ENCODE measurements around the gene CLTB. TPM values are rescaled to one million over a fixed set of nuclear protein-coding genes. Genes with fewer than 3 reads are reported as not detected.

The CLTB gene
- total RNA-seq, 1 experiment from 2014 or later, result 58.6 TPM

GRCh38 chr5:176369934-176370711, 46.2 kb downstream of the CLTB start:
- Histone ChIP-seq H3K27ac (ENCODE audit: low read depth, low read length) (no peak overlapping the region), H3K27me3 (ENCODE audit: insufficient read depth, low read length) (no peaks in the 10 kb centered on the region), H3K9ac (ENCODE audit: low read length) (no peak overlapping the region), H3K36me3 (ENCODE audit: control insufficient read depth in 1 of 2, insufficient read depth in 2 of 2, low read length in 2 of 2) (no peaks in the 10 kb centered on the region), H4K20me1 (ENCODE audit: insufficient read depth) (no peaks in the 10 kb centered on the region), H3K9me3 (ENCODE audit: control insufficient read depth in 1 of 2, insufficient read depth in 1 of 2, low read depth in 1 of 2, low read length in 2 of 2) (no peaks in the 10 kb centered on the region), H3K4me3 (replicated peaks in 1 of 2; ENCODE audit: low read depth in 1 of 2, low read length in 2 of 2) (no peak overlapping the region), H2AFZ (ENCODE audit: low read depth, low read length, poor library complexity, severe bottlenecking) (no peak overlapping the region), H3K4me1 (ENCODE audit: control insufficient read depth in 1 of 2, insufficient read depth in 2 of 2, low read length in 2 of 2) (peaks cover 12 to 21% of the 10 kb centered on the region in 2 experiments), H3K9me2 (ENCODE audit: insufficient read depth) (no peaks in the 10 kb centered on the region), H3K4me2 (ENCODE audit: low read length) (no peak overlapping the region), H3K79me2 (ENCODE audit: insufficient read depth, low read length) (no peaks in the 10 kb centered on the region)
- ATAC-seq (no peak), DNase-seq (ENCODE audit: low read depth, low spot score) (no peak)
- no TSS peak for BruUV-seq (replicated peaks)
- intact Hi-C loops (cut with micrococcal nuclease), result no loop called here
- ChIA-PET POLR2A (interaction anchor here (1.2 kb wide), 1 partner anchor 8 kb away, joined by 3 read pairs; the partner anchor contains the start of gene KIAA1191), RAD21 (ENCODE audit: low non-redundant PET in 1 of 2, low total read pairs in 2 of 2, uncharacterized antibody in 2 of 2, unreplicated experiment in 2 of 2) (no interaction called here), CTCF (interaction anchor here (0.7 kb wide), 1 partner anchor 11 kb away, joined by 3 read pairs; no protein-coding TSS in a partner anchor)
- TF ChIP-seq POLR2AphosphoS5 (IDR thresholded peaks at IDR 0.05; ENCODE audit: low read depth, low read length), result no peak
- no peak for TF ChIP-seq CEBPB (IDR thresholded peaks at IDR 0.05; ENCODE audit: low read depth)
- TF ChIP-seq ELF1 (IDR thresholded peaks at IDR 0.05; ENCODE audit: borderline replicate concordance, low read depth), result no peak
- no peak for TF ChIP-seq SP1 (IDR thresholded peaks at IDR 0.05; ENCODE audit: low read depth)
- TF ChIP-seq EZH2phosphoT487 (IDR thresholded peaks at IDR 0.05; ENCODE audit: borderline replicate concordance), result no peak
- TF ChIP-seq RAD21 (IDR thresholded peaks at IDR 0.05; ENCODE audit: low read depth), result no peak
- TF ChIP-seq SRF (IDR thresholded peaks at IDR 0.05; ENCODE audit: low read depth), result no peak
- TF ChIP-seq POLR2A (IDR thresholded peaks at IDR 0.05; ENCODE audit: borderline replicate concordance, extremely low read depth, insufficient read depth, insufficient read length), result no peak
- TF ChIP-seq ZNF274 (IDR thresholded peaks at IDR 0.05; ENCODE audit: low read depth, low read length), result no peak
- no peak for TF ChIP-seq TCF7L2 (IDR thresholded peaks at IDR 0.05; ENCODE audit: borderline replicate concordance, extremely low read depth, insufficient read depth, insufficient read length)
- TF ChIP-seq ZFX (IDR thresholded peaks at IDR 0.05), result no peak
- no peak for TF ChIP-seq YY1 (IDR thresholded peaks at IDR 0.05; ENCODE audit: extremely low read depth, insufficient replicate concordance, low read depth, low read length)
- no peak for TF ChIP-seq JUND (IDR thresholded peaks at IDR 0.05)
